Activated CD8-positive, alpha-beta memory T cell treated with anti-CD3 and anti-CD28 coated beads for 4 hours (primary cell): ENCODE results near the gene PROS1.
"Not testable (repeated sequence)": the region's sequence is repeated elsewhere in the genome, so short reads cannot be mapped to it uniquely, and the experiment has no call there.

Experiments used
- DNase-seq, 2 donors: peaks; one replicate each; pipeline ENCODE4 v3.0.0-alpha.2; 2020; ENCODE audit warnings: low read depth in 2 of 2

The PROS1 gene

DNA sequence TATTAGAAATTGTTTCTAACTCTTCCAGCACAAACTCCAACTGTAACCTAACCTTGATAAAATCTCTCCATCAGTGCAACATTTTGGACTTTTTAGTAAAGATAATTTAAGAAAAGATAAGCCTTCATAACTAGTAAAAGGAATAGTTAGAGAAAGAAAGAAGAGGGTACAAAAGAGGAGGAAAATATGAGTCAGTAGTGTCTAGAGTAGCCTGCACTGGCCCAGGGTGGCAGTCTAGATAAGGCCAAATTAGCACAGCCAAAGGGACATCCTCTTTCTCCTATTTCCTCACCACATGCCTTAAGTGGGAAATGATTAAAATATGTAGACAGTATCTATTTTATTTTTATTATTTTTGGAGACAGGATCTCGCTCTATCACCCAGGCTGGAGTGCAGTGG lies 3.7 kb downstream of the PROS1 start:
- DNase-seq: no peak

- DNase-seq: no peak
Observed at GRCh38 chr3:93969443-93969842, 4.3 kb downstream of the PROS1 start.

- not testable (repeated sequence) for DNase-seq
Observed at GRCh38 chr3:93965106-93965505, 8.6 kb downstream of the PROS1 start.

- DNase-seq: no peak
Observed at GRCh38 chr3:93962798-93963197, 10.9 kb downstream of the PROS1 start.

DNA sequence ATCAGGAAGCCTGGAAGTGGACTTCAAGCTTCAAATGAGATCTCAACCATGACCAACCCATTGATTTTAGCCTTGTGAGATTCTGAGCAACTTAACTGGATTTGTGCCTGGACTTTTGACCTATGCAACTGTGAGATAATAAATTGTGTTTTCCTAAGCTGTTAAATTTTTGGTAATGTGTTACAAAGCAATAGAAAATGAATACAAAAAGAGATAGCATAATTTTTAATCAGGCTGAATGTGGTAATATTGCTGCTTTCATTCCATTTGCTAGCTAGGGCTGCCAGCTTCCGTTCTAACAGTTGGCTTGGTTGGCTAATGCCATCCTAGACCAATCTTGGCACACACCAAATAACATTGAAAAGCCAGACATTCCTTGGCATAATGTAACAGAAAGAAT lies 12.2 kb downstream of the PROS1 start:
- DNase-seq: no peak

GRCh38 chr3:93961026-93961425 lies 12.7 kb downstream of the PROS1 start:
- DNase-seq: no peak

GRCh38 chr3:93949958-93950357 lies 23.7 kb downstream of the PROS1 start:
- DNase-seq: not testable (repeated sequence)

DNA sequence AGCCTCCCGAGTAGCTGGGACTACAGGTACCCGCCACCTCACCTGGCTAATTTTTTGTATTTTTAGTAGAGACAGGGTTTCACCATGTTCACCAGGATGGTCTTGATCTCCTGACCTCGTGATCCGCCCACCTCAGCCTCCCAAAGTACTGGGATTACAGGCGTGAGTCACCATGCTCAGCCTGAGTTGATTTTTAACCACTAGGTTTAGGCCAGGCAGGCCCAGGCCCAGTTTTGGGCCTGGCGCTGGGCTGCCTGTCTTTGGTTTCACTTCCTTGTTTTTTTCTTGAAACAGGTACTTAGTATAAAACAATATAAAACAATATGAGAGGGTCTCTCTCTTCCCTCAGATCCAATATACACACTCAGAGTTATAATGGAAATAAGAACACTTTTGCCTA lies 36.2 kb downstream of the PROS1 start:
- DNase-seq: not testable (repeated sequence)

DNA sequence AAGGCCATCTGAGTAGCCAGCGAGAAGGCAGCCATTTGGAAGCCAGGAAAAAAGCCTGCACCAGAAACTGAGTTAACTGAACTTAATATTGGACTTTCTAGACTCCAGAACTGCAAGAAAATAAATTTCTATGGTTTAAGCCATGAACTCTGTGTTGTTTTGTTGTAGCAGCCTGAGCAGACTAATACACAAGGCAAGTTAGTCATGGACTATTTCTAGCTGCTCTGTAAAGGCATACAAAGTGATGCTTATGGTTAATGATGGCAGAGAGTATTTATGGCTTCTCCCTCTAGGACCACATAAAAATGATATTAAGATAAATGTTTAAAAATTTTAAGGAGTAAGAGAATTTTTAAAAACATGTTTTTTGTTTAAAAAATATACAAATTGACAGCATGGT lies 37.1 kb downstream of the PROS1 start:
- DNase-seq: no peak

- DNase-seq: no peak
Observed at GRCh38 chr3:93934366-93935046, 39.2 kb downstream of the PROS1 start.

GRCh38 chr3:93931597-93932229 lies 42.0 kb downstream of the PROS1 start:
- no peak for DNase-seq

DNA sequence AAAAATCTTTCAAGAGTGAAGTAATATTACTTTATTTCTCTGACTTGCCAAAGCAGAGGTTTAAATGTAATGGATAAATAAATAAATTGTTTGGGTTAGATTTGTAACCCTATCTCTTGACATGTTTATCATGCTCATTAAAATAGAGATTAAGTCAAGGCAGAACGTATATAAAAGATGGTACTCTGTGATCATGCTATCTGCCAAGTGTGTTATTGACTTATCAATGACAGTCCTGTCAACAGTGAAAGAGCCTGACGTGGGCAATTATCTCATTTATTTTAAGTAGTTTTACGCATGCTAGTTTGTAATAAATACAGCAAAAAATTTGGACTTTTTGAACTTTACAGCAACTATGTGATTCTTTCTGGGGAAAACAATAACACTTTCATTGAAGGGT lies 43.7 kb downstream of the PROS1 start:
- DNase-seq: no peak

GRCh38 chr3:93926789-93927188 lies 46.9 kb downstream of the PROS1 start:
- DNase-seq: no peak

- DNase-seq: no peak
Observed at GRCh38 chr3:93924491-93924890, 49.2 kb downstream of the PROS1 start.

- DNase-seq: no peak
Observed at GRCh38 chr3:93923006-93923405, 50.7 kb downstream of the PROS1 start.

- not testable (repeated sequence) for DNase-seq
Observed at GRCh38 chr3:93917546-93918029, 56.1 kb downstream of the PROS1 start.

- DNase-seq: not testable (repeated sequence)
Observed at GRCh38 chr3:93913623-93914022, 60.1 kb downstream of the PROS1 start.

GRCh38 chr3:93911206-93911605 lies 62.5 kb downstream of the PROS1 start:
- no peak for DNase-seq

DNA sequence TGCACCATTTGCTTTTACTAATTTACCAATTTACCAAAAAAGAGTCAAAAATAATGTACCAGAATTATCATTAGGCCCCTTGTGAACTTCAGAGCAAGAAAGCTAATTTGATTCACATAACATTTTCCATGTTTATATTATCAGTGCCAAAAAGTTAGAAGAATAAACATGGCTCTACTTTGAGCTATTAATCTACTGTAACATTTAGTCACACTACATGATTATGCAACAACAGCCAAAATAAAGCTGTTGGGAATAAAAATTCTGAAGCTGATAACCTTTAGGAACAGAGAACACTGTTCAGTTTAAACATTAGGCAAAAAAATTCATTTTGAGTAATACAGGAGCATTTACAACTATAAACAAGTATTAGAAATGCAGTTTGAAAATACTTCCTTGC lies 63.6 kb downstream of the PROS1 start:
- DNase-seq: no peak

DNA sequence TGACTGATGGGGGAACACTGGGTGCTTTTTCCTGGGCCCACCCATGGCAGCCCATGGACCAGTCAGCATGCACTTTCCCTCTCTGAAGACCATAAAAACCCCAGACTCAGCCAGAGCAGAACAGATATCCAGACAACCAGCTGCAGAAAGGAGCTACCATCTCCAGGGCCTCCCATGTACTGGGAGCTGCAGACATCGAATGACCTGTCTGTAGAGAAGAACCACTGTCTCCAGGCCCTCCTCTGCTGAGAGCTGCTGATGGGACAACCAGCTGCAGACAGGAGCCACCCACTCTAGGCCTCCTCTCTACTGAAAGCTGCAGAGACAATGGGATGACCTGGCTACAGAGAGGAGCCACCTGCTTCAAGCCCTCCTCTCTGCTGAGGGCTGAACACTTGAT lies 66.6 kb downstream of the PROS1 start:
- DNase-seq: no peak

GRCh38 chr3:93906245-93906644 lies 67.5 kb downstream of the PROS1 start:
- DNase-seq: no peak

DNA sequence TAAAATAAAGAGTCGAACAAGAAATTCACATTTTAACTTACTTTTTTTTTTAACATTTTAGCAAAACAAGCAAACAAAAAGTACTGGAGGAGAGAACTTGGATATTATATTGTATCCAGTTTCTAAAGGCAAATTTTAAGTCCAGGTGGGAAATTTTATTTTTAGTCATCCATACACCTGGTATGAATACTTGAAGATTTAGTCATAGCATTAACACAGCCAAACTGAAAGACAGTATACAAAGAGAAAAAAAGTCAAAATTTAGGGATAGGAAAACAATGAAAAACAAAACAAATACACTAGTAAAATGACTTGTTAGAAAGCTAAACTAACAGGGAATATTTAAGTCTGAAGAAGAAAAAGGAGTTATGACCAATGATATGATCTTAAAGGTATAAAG lies 69.1 kb downstream of the PROS1 start:
- no peak for DNase-seq

GRCh38 chr3:93878250-93879017 lies 95.3 kb downstream of the PROS1 start:
- DNase-seq: not testable (repeated sequence)
